Activated CD8-positive, alpha-beta T cell treated with anti-CD3 and anti-CD28 coated beads for 36 hours (primary cell): ENCODE results near the gene RPN2. TPM values are rescaled to one million over a fixed set of nuclear protein-coding genes. Genes with fewer than 3 reads are reported as not detected.

Source experiments
- ATAC-seq: fragments of 200-7000 bp; cut with Tn5 transposase; one replicate; pipeline ENCODE4 v1.10.0; 2021; ENCODE audit warnings: mild to moderate bottlenecking, moderate library complexity
- CTCF ChIA-PET: fragments of 350-600 bp; sonication (Branson Sonifier 250); formaldehyde crosslinking; loops from one replicate; lab custom pipeline; 2021; ENCODE audit warnings: antibody characterized with exemption; lab: Charles Lee
- POLR2A ChIA-PET: fragments of 350-600 bp; sonication (Branson Sonifier 250); formaldehyde crosslinking; loops from one replicate; lab custom pipeline; 2021; ENCODE audit warnings: antibody characterized with exemption; lab: Charles Lee
- DNase-seq: peaks from one replicate; pipeline ENCODE4 v3.0.0-alpha.2; 2020
- H3K27ac Mint-ChIP-seq: one replicate; pipeline ENCODE4 v1.8.0; 2021; ENCODE audit warnings: mild to moderate bottlenecking, mixed read lengths
- H3K27me3 Mint-ChIP-seq: one replicate; pipeline ENCODE4 v1.8.0; 2021; ENCODE audit warnings: mixed read lengths
- H3K36me3 Mint-ChIP-seq: one replicate; pipeline ENCODE4 v1.8.0; 2021; ENCODE audit warnings: low read depth, mixed read lengths
- H3K4me1 Mint-ChIP-seq: one replicate; pipeline ENCODE4 v1.8.0; 2021; ENCODE audit warnings: low read depth, mixed read lengths
- H3K4me3 Mint-ChIP-seq: one replicate; pipeline ENCODE4 v1.8.0; 2021; ENCODE audit warnings: mild to moderate bottlenecking, moderate library complexity, mixed read lengths
- H3K9me3 Mint-ChIP-seq: one replicate; pipeline ENCODE4 v1.8.0; 2021; ENCODE audit warnings: mixed read lengths
- CTCF ChIP-seq: fragments of 200-600 bp; IDR thresholded peaks from one replicate; pipeline ENCODE4 v1.8.0; 2022; ENCODE audit warnings: antibody characterized with exemption, mild to moderate bottlenecking
- intact Hi-C: fragments of 100-400 bp; cut with micrococcal nuclease; formaldehyde crosslinking; loops from one replicate; pipeline ENCODE4 v1.10.0; 2022
- total RNA-seq, 2 experiments: library from RNA; stranded (reverse); gene quantifications; one replicate each; pipeline ENCODE4 v1.2.3, GENCODE V29; 2021

RPN2 gene
- total RNA-seq, 2 experiments from 2014 or later: 103 to 107 TPM

DNA sequence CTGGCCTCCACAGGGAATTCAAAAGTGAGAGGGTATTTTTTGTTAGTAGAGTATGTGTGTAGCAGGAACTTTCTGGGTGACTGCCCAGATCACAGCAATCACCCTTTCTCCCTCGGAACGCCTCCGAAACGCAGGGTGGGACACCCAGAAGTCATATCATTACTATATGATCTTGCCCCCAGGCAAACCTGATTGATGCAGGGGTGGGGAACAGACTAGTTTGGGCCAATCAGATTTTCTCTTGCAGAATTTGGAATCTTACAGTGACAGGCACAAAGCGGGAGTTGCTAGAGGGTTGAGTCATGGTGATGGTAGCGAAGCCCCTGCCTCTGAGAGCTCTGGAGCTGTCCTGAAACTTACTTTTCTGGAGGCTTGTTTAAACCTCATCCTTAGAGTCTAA is 16.5 kb upstream of the RPN2 start:
- intact Hi-C loops: no loop called here
- Mint-ChIP-seq H3K4me1 (no peaks in the 10 kb centered on the region), H3K4me3 (no peak overlapping the region), H3K36me3 (no peaks in the 10 kb centered on the region), H3K27ac (no peak overlapping the region), H3K27me3 (no peaks in the 10 kb centered on the region), H3K9me3 (no peaks in the 10 kb centered on the region)
- DNase-seq (no peak), ATAC-seq (no peak)
- no peak for TF ChIP-seq CTCF
- POLR2A ChIA-PET: no interaction called here
- CTCF ChIA-PET: no interaction called here

DNA sequence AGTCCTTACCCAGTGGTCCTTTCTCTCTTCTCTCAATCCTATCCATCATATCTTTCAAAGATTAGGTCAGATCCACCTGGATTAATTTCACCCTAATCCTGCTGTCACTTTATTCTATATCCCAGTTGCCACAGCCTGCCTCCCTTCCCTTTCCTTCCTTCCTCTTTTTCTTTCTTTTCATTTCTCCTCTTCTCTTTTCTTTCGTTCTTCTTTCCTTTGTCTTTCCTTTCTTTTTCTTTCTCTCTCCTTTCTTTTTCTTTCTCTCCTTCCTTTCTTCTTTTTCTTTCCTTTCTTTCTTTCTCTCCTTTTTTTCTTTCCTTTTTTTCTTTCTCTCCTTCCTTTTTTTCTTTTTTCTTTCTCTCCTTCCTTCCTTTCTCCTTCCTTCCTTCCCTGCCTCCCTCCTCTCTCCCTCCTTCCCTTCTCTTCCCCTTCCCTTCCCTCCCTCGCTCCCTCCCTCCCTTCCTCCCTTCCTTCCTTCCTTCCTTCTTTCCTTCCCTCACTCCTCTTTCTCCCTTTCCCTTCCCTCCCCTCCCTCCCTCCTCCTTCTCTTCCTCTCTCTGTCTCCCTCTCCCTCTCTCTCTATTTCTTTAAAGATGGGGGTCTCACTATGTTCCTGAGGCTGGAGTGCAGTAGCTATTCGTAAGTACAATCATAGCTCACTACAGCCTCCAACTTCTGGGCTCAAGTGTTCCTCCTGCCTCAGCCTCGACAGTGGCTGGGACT is 15.1 kb upstream of the RPN2 start:
- ChIA-PET CTCF (interaction anchor here (1.2 kb wide), 1 partner anchor 12 kb away, joined by 3 read pairs; no protein-coding TSS in a partner anchor), POLR2A (no interaction called here)
- H3K27ac Mint-ChIP-seq: no peak overlapping the region
- intact Hi-C loops: no loop called here
- H3K9me3 Mint-ChIP-seq: no peaks in the 10 kb centered on the region
- TF ChIP-seq CTCF: no peak
- ATAC-seq: no peak
- H3K4me3 Mint-ChIP-seq: no peak overlapping the region
- DNase-seq: no peak
- no peaks in the 10 kb centered on the region for H3K27me3 Mint-ChIP-seq
- H3K4me1 Mint-ChIP-seq: no peaks in the 10 kb centered on the region
- H3K36me3 Mint-ChIP-seq: peaks cover 3% of the 10 kb centered on the region

DNA sequence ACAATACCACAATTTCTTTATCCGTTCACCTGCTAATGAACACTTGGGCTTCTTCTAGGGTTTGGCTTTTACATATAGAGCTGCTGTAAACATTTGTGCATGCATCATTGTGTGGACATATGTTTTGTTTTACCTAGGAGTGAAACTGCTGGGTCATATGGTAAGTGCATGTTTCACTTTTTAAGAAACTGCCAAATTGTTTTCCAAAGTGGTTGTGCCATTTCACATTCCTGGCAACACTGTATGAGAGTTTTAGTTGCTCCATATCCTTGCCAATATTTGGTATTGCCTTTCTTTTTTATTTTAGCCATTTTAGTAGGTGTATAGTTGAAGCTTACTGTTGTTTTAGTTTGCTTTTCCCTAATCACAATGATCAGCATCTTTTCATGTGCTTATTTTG is 14.1 kb upstream of the RPN2 start:
- H3K4me1 Mint-ChIP-seq: no peaks in the 10 kb centered on the region
- intact Hi-C loops: no loop called here
- no peaks in the 10 kb centered on the region for H3K27me3 Mint-ChIP-seq
- H3K27ac Mint-ChIP-seq: no peak overlapping the region
- TF ChIP-seq CTCF: no peak
- CTCF ChIA-PET: interaction anchor here (1.2 to 1.5 kb wide), 2 partner anchors 11 to 27 kb away, joined by 3 to 4 read pairs; no protein-coding TSS in a partner anchor
- ATAC-seq: no peak
- H3K9me3 Mint-ChIP-seq: no peaks in the 10 kb centered on the region
- POLR2A ChIA-PET: no interaction called here
- no peak for DNase-seq
- no peak overlapping the region for H3K4me3 Mint-ChIP-seq
- peaks cover 3% of the 10 kb centered on the region for H3K36me3 Mint-ChIP-seq

DNA sequence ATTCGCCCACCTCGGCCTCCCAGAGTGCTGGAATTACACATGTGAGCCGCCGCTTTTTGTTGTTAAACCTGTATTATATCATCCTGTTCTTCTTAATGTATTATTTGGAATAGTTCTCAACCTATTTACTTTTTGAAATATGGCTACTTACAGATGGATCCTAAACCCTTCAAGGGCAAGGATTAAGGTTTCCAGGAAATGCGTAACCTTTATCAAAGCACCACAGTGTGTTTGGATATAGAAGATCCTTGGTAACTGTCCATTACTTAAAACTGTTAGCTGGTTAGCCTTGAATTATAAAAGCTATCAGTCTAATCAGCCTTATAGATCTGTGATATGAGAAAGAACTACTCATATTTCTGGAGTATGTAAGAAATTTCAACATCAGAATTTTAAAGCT is 12.3 kb upstream of the RPN2 start:
- Mint-ChIP-seq H3K27me3 (no peaks in the 10 kb centered on the region), H3K36me3 (peaks cover 3% of the 10 kb centered on the region), H3K9me3 (no peaks in the 10 kb centered on the region), H3K27ac (no peak overlapping the region), H3K4me3 (no peak overlapping the region), H3K4me1 (no peaks in the 10 kb centered on the region)
- ChIA-PET POLR2A (no interaction called here), CTCF (interaction anchor here (1.0 to 2.2 kb wide), 3 partner anchors 11 to 26 kb away, joined by 3 to 8 read pairs (median 3); no protein-coding TSS in a partner anchor)
- intact Hi-C loops: no loop called here
- TF ChIP-seq CTCF: no peak
- DNase-seq (no peak), ATAC-seq (no peak)

DNA sequence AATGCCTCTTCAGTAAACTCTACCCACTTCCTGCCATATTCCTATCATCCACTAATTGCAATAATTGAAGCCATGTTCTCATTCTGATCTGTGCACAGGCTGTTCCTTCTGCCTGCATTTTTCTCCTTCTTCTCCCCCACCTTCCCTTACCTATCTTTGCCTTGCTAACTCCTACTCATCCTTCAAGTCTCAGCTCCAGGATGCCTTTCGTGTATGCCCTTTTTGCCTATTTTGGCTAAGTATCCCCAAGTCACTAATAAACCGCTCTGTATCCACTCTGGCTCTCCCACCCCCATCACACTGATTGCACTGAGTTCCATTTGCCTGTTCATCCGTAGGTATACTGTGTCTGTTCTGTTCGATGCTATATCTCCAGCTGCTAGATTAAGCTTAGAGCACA is 6.3 kb upstream of the RPN2 start:
- DNase-seq (no peak), ATAC-seq (no peak)
- Mint-ChIP-seq H3K4me3 (no peak overlapping the region), H3K4me1 (no peaks in the 10 kb centered on the region), H3K9me3 (no peaks in the 10 kb centered on the region), H3K27me3 (no peaks in the 10 kb centered on the region), H3K27ac (no peak overlapping the region), H3K36me3 (peaks cover 1% of the 10 kb centered on the region)
- intact Hi-C loops: no loop called here
- no peak for TF ChIP-seq CTCF
- CTCF ChIA-PET: interaction anchor here (8.9 kb wide), 1 partner anchor 20 kb away, joined by 123 read pairs; no protein-coding TSS in a partner anchor
- POLR2A ChIA-PET: interaction anchor here (0.9 kb wide), 1 partner anchor 18 kb away, joined by 3 read pairs; no protein-coding TSS in a partner anchor
